Suprapubic skin (tissue), 4 donors: Measurements from ENCODE around the gene MAP1B. TPM values are rescaled to one million over a fixed set of nuclear protein-coding genes. Genes with fewer than 3 reads are reported as not detected.

ENCODE experiments used
- DNase-seq, 2 donors: peaks; one replicate each; pipeline ENCODE4 v3.0.0-alpha.2; 2019; ENCODE audit warnings: low spot score in 2 of 2
- H3K27ac ChIP-seq: fragments of 200-600 bp; sonication (generic); one replicate; pipeline ENCODE4 v1.5.1; 2019
- H3K27me3 ChIP-seq: fragments of 200-600 bp; sonication (generic); one replicate; pipeline ENCODE4 v1.5.1; 2019
- H3K36me3 ChIP-seq: fragments of 200-600 bp; sonication (generic); one replicate; pipeline ENCODE4 v1.5.1; 2019
- H3K4me1 ChIP-seq: fragments of 200-600 bp; sonication (generic); one replicate; pipeline ENCODE4 v1.5.1; 2019
- H3K4me3 ChIP-seq: fragments of 200-600 bp; sonication (generic); one replicate; pipeline ENCODE4 v1.5.1; 2019; ENCODE audit warnings: mild to moderate bottlenecking
- H3K9me3 ChIP-seq: fragments of 200-600 bp; sonication (generic); one replicate; pipeline ENCODE4 v1.5.1; 2019
- CTCF ChIP-seq, 2 donors: fragments of 200-600 bp in 1 of 2; fragments of 450-650 bp in 1 of 2; sonication (generic) in 1 of 2; IDR thresholded peaks; one replicate each; pipeline ENCODE4 v1.5.1; 2016 to 2019; ENCODE audit warnings: antibody characterized with exemption in 2 of 2, mild to moderate bottlenecking in 1 of 2, moderate library complexity in 1 of 2
- EP300 ChIP-seq: sonication (generic); formaldehyde crosslinking; IDR thresholded peaks from one replicate; pipeline ENCODE4 v1.6.1; 2017; ENCODE audit warnings: antibody characterized with exemption
- POLR2A ChIP-seq, 2 donors: fragments of 450-650 bp; IDR thresholded peaks; one replicate each; pipeline ENCODE4 v1.6.1; 2017; ENCODE audit warnings: antibody characterized with exemption in 2 of 2, mild to moderate bottlenecking in 2 of 2, moderate library complexity in 2 of 2
- POLR2AphosphoS5 ChIP-seq, 3 donors: sonication (generic); formaldehyde crosslinking; IDR thresholded peaks; one replicate each; pipeline ENCODE4 v1.6.1; 2017; ENCODE audit warnings: antibody characterized with exemption in 3 of 3
- WGBS: methylation state at CpG from one replicate; pipeline ENCODE4 v1.1.5; 2018; 5-methylcytosine and 5-hydroxymethylcytosine counted together
- total RNA-seq, 4 donors: library from RNA; depleted of rRNA; stranded (reverse); fragments of >200 nt; gene quantifications; one replicate each; pipeline ENCODE4 v1.1.0, GENCODE V29; 2016

The MAP1B gene
- total RNA-seq, 4 donors from 2014 or later, result 38.1 to 172 (median 67.5) TPM

- H3K27me3 ChIP-seq, result peaks cover 4% of the 10 kb centered on the region
- TF ChIP-seq CTCF (IDR thresholded peaks at IDR 0.05) (no peak), EP300 (no peak), POLR2AphosphoS5 (IDR thresholded peaks at IDR 0.05) (no peak), POLR2A (IDR thresholded peaks at IDR 0.05) (no peak)
- H3K9me3 ChIP-seq, result no peaks in the 10 kb centered on the region
- H3K4me1 ChIP-seq, result no peaks in the 10 kb centered on the region
- no peak overlapping the region for H3K27ac ChIP-seq
- no peak for DNase-seq
- 49% methylated on average over 4 of the region's 4 CpGs for WGBS
- no peak overlapping the region for H3K4me3 ChIP-seq
- H3K36me3 ChIP-seq, result no peaks in the 10 kb centered on the region
Observed at GRCh38 chr5:72065751-72066255, 41.5 kb upstream of the MAP1B start.

GRCh38 chr5:72066705-72067107 is 40.6 kb upstream of the MAP1B start:
- 53% methylated on average over 3 of the region's 3 CpGs for WGBS
- no peaks in the 10 kb centered on the region for H3K4me1 ChIP-seq

GRCh38 chr5:72067682-72068470 is 39.4 kb upstream of the MAP1B start:
- no peak for DNase-seq
- no peak for TF ChIP-seq POLR2A (IDR thresholded peaks at IDR 0.05)
- TF ChIP-seq CTCF (IDR thresholded peaks at IDR 0.05), result no peak
- TF ChIP-seq POLR2AphosphoS5 (IDR thresholded peaks at IDR 0.05), result no peak
- no peak for TF ChIP-seq EP300
- Histone ChIP-seq H3K36me3 (no peaks in the 10 kb centered on the region), H3K9me3 (no peaks in the 10 kb centered on the region), H3K4me1 (no peaks in the 10 kb centered on the region), H3K4me3 (no peak overlapping the region), H3K27ac (no peak overlapping the region), H3K27me3 (peaks cover 4% of the 10 kb centered on the region)
- WGBS, result 59% methylated on average over 5 of the region's 5 CpGs

More at GRCh38 chr5:72066705-72067107, 40.6 kb upstream of the MAP1B start:
- H3K27ac ChIP-seq, result no peak overlapping the region
- DNase-seq, result no peak
- H3K9me3 ChIP-seq, result no peaks in the 10 kb centered on the region
- TF ChIP-seq POLR2AphosphoS5 (IDR thresholded peaks at IDR 0.05) (no peak), CTCF (IDR thresholded peaks at IDR 0.05) (no peak), POLR2A (IDR thresholded peaks at IDR 0.05) (no peak), EP300 (no peak)
- H3K36me3 ChIP-seq, result no peaks in the 10 kb centered on the region
- peaks cover 4% of the 10 kb centered on the region for H3K27me3 ChIP-seq
- H3K4me3 ChIP-seq, result no peak overlapping the region

GRCh38 chr5:72070529-72070928 is 36.7 kb upstream of the MAP1B start:
- Histone ChIP-seq H3K27ac (no peak overlapping the region), H3K4me1 (no peaks in the 10 kb centered on the region), H3K36me3 (no peaks in the 10 kb centered on the region), H3K4me3 (no peak overlapping the region), H3K27me3 (no peaks in the 10 kb centered on the region), H3K9me3 (no peaks in the 10 kb centered on the region)
- TF ChIP-seq CTCF (IDR thresholded peaks at IDR 0.05), result no peak
- no peak for TF ChIP-seq POLR2A (IDR thresholded peaks at IDR 0.05)
- WGBS, result 78% methylated on average over 3 of the region's 3 CpGs
- DNase-seq, result no peak

GRCh38 chr5:72071906-72072305 is 35.4 kb upstream of the MAP1B start:
- Histone ChIP-seq H3K9me3 (no peaks in the 10 kb centered on the region), H3K4me3 (no peak overlapping the region), H3K36me3 (no peaks in the 10 kb centered on the region), H3K4me1 (no peaks in the 10 kb centered on the region), H3K27me3 (no peaks in the 10 kb centered on the region), H3K27ac (no peak overlapping the region)
- DNase-seq, result no peak
- TF ChIP-seq POLR2A (IDR thresholded peaks at IDR 0.05) (no peak), CTCF (IDR thresholded peaks at IDR 0.05) (no peak), POLR2AphosphoS5 (IDR thresholded peaks at IDR 0.05) (no peak), EP300 (no peak)
- 78% methylated on average over 1 of the region's 1 CpG for WGBS
